Muscle layer of colon (tissue), 2 donors: ENCODE results near the gene RAPGEF2.

Experiments
- H3K27ac ChIP-seq: one replicate; pipeline ENCODE4 v1.7.0; 2013; ENCODE audit warnings: low read depth, mild to moderate bottlenecking, low read length, moderate library complexity
- H3K27me3 ChIP-seq, 2 donors: one replicate each; pipeline ENCODE4 v1.7.0; 2013; ENCODE audit warnings: low read length in 2 of 2, mild to moderate bottlenecking in 2 of 2; ENCODE audit not compliant: insufficient read depth in 2 of 2, control insufficient read depth in 1 of 2
- H3K36me3 ChIP-seq: one replicate; pipeline ENCODE4 v1.7.0; 2013; ENCODE audit warnings: mild to moderate bottlenecking, low read length; ENCODE audit not compliant: insufficient read depth
- H3K4me1 ChIP-seq: one replicate; pipeline ENCODE4 v1.7.0; 2013; ENCODE audit warnings: mild to moderate bottlenecking, low read length; ENCODE audit not compliant: insufficient read depth
- H3K4me3 ChIP-seq, 2 donors: one replicate each; pipeline ENCODE4 v1.7.0; 2013; ENCODE audit warnings: low read length in 2 of 2, low read depth in 1 of 2, mild to moderate bottlenecking in 1 of 2, moderate library complexity in 1 of 2
- H3K9ac ChIP-seq: one replicate; pipeline ENCODE4 v1.7.0; 2013; ENCODE audit warnings: low read length
- H3K9me3 ChIP-seq: one replicate; pipeline ENCODE4 v1.7.0; 2013; ENCODE audit warnings: mild to moderate bottlenecking, low read length
- donor health status: abdominal sarcoma.
- donor health status: Adenocarcinoma of cecum.

The RAPGEF2 gene

GRCh38 chr4:159205466-159205865 is 102.6 kb downstream of the RAPGEF2 start:
- Histone ChIP-seq H3K27ac (no peak overlapping the region), H3K27me3 (no peaks in the 10 kb centered on the region), H3K9me3 (no peaks in the 10 kb centered on the region), H3K4me3 (no peak overlapping the region), H3K9ac (no peak overlapping the region), H3K4me1 (peaks cover 21% of the 10 kb centered on the region), H3K36me3 (no peaks in the 10 kb centered on the region)

- Histone ChIP-seq H3K27me3 (no peaks in the 10 kb centered on the region), H3K9me3 (no peaks in the 10 kb centered on the region), H3K27ac (no peak overlapping the region), H3K4me1 (peaks cover 16% of the 10 kb centered on the region), H3K9ac (no peak overlapping the region), H3K36me3 (no peaks in the 10 kb centered on the region), H3K4me3 (no peak overlapping the region)
These were observed 103.6 kb downstream of the RAPGEF2 start for GRCh38 chr4:159206427-159206871.

GRCh38 chr4:159209249-159209648 is 106.4 kb downstream of the RAPGEF2 start:
- Histone ChIP-seq H3K27ac (no peak overlapping the region), H3K9me3 (no peaks in the 10 kb centered on the region), H3K4me1 (peaks cover 5% of the 10 kb centered on the region), H3K27me3 (no peaks in the 10 kb centered on the region), H3K4me3 (no peak overlapping the region), H3K9ac (no peak overlapping the region), H3K36me3 (no peaks in the 10 kb centered on the region)

DNA sequence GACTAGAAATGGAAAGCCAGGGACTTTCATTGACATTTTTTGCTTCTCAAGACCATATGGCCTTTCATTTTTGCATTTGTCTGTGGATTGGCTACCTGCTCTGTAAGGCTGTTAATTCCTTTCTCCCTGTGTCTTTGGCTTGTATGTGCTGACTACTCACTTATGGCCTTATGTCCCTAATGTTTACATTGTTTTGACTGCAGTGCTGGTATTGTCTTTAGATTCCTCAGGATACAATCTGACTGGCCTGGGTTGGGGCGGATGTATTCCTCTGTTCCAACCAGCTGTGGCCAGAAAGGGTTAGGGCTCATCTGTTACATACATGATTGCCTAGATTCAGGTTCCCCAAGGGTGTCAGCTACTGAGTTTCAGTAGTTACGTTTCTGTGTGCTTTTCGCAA is 108.1 kb downstream of the RAPGEF2 start:
- H3K27ac ChIP-seq = no peak overlapping the region
- no peaks in the 10 kb centered on the region for H3K9me3 ChIP-seq
- H3K27me3 ChIP-seq = no peaks in the 10 kb centered on the region
- H3K36me3 ChIP-seq = no peaks in the 10 kb centered on the region
- no peak overlapping the region for H3K9ac ChIP-seq
- H3K4me3 ChIP-seq = no peak overlapping the region
- peaks cover 5% of the 10 kb centered on the region for H3K4me1 ChIP-seq

- no peak overlapping the region for H3K4me3 ChIP-seq
- no peak overlapping the region for H3K9ac ChIP-seq
- H3K9me3 ChIP-seq = no peaks in the 10 kb centered on the region
- H3K27me3 ChIP-seq = no peaks in the 10 kb centered on the region
- H3K27ac ChIP-seq = no peak overlapping the region
- no peaks in the 10 kb centered on the region for H3K36me3 ChIP-seq
- peaks cover 8% of the 10 kb centered on the region for H3K4me1 ChIP-seq
These were observed 109.9 kb downstream of the RAPGEF2 start for GRCh38 chr4:159212675-159213293.

DNA sequence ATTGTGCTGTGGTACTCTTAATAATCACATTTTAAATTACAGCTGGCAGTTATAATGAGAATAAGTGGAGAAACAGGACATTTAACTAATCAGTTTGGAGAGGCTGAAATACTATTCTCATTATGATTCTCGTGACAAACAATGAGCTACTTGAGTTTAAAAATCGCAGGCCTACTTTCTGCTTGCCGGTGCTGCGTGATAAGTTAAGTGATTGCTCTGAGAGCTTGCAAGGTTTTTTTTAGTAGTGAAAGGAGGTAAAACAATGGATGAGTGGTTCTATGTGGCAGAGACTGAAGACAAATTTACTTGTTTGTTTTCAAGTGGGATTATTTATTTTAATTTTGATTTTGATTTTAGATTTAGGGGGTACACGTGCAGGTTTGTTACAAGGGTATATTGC is 114.0 kb downstream of the RAPGEF2 start:
- no peak overlapping the region for H3K27ac ChIP-seq

DNA sequence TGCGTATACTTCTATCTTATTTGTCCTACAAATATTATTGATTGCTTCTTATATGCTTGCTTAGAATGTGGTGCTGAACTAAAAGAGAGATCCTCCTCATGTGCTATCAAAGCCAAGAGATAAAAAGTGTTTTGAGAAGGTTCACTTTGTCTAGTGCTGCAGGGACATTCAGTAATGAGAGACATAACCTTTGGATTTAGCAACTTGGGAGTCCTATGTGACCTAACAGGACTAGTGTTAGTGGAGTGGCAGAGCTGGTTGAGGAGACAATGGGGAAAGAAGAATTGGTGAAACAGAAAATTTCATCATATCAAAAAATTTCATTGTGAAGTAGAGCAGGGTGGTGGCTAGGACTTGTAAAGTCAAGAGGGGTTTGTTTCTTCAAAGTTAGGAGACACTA is 117.0 kb downstream of the RAPGEF2 start:
- Histone ChIP-seq H3K36me3 (no peaks in the 10 kb centered on the region), H3K9me3 (no peaks in the 10 kb centered on the region), H3K4me3 (no peak overlapping the region), H3K9ac (no peak overlapping the region), H3K4me1 (peaks cover 26% of the 10 kb centered on the region), H3K27me3 (no peaks in the 10 kb centered on the region), H3K27ac (no peak overlapping the region)

More for the DNA sequence above, 114.0 kb downstream of the RAPGEF2 start:
- H3K36me3 ChIP-seq = no peaks in the 10 kb centered on the region
- no peaks in the 10 kb centered on the region for H3K27me3 ChIP-seq
- H3K9ac ChIP-seq = no peak overlapping the region
- no peaks in the 10 kb centered on the region for H3K9me3 ChIP-seq
- H3K4me3 ChIP-seq = no peak overlapping the region
- peaks cover 24% of the 10 kb centered on the region for H3K4me1 ChIP-seq

GRCh38 chr4:159220353-159220752 is 117.5 kb downstream of the RAPGEF2 start:
- Histone ChIP-seq H3K36me3 (no peaks in the 10 kb centered on the region), H3K4me1 (peaks cover 26% of the 10 kb centered on the region), H3K27ac (no peak overlapping the region), H3K27me3 (no peaks in the 10 kb centered on the region), H3K9me3 (no peaks in the 10 kb centered on the region), H3K9ac (no peak overlapping the region), H3K4me3 (no peak overlapping the region)

- Histone ChIP-seq H3K27ac (no peak overlapping the region), H3K4me3 (no peak overlapping the region), H3K36me3 (no peaks in the 10 kb centered on the region), H3K4me1 (peaks cover 26% of the 10 kb centered on the region), H3K9ac (no peak overlapping the region), H3K27me3 (no peaks in the 10 kb centered on the region), H3K9me3 (no peaks in the 10 kb centered on the region)
These were observed 118.4 kb downstream of the RAPGEF2 start for GRCh38 chr4:159221280-159221679.

- H3K4me3 ChIP-seq = no peak overlapping the region
- no peak overlapping the region for H3K9ac ChIP-seq
- H3K36me3 ChIP-seq = no peaks in the 10 kb centered on the region
- H3K4me1 ChIP-seq = peaks cover 27% of the 10 kb centered on the region
- no peaks in the 10 kb centered on the region for H3K27me3 ChIP-seq
- H3K9me3 ChIP-seq = no peaks in the 10 kb centered on the region
- H3K27ac ChIP-seq = no peak overlapping the region
These were observed 119.2 kb downstream of the RAPGEF2 start for GRCh38 chr4:159222043-159222552.

DNA sequence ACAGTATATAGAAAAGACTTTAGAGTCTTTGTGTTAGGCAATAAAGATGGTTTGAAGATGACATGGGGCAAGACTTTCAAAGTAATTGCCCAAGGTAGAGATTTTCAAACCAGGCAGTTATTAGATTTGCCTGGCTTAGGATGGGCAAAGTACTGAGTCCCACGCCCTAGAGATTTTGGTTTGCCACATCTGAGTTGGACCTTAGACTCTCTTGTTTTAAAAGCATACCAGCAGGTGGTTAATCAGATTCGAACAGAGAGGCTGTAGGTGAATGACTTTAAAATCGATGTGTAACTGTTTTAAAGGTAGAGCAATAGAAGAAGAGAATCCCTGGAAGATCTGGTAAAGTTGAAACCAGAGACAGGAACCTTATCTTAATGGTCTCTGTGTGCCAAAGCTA is 121.5 kb downstream of the RAPGEF2 start:
- Histone ChIP-seq H3K9ac (no peak overlapping the region), H3K36me3 (no peaks in the 10 kb centered on the region), H3K4me3 (no peak overlapping the region), H3K27ac (no peak overlapping the region), H3K4me1 (peaks cover 32% of the 10 kb centered on the region), H3K9me3 (no peaks in the 10 kb centered on the region), H3K27me3 (no peaks in the 10 kb centered on the region)

DNA sequence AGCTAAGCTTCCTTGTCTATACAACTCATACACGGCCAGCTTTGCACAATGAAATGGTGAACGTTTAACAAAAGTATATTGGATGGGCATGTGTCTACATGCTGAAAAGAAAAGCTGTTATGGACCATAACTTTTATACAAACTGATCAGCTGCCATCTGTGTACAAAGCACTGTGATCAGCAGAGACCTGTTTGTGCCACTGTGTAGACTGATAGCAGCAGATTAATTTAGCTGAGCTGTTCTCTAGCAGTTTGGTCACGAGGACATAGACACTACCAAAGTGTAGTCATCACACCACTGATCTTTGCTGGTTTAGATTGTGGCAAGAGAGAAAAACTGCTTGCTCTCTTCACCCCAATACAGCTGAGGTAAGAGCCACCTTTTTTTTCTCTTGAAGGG is 124.5 kb downstream of the RAPGEF2 start:
- Histone ChIP-seq H3K27ac (peak overlapping the region; percentile 47), H3K9me3 (no peaks in the 10 kb centered on the region), H3K4me1 (peaks cover 22% of the 10 kb centered on the region), H3K27me3 (no peaks in the 10 kb centered on the region), H3K9ac (peak overlapping the region; percentile 5), H3K4me3 (peak overlapping the region in 1 of 2 donors; percentile 43), H3K36me3 (no peaks in the 10 kb centered on the region)
